HG03354 (cell line): Measurements from ENCODE around the gene GNG7.
A peak's percentile ranks its signal among the peaks of the same experiment; 100 is the strongest.
"Not testable (repeated sequence)": the region's sequence is repeated elsewhere in the genome, so short reads cannot be mapped to it uniquely, and the experiment has no call there.

Experiments used
- ATAC-seq: cut with Tn5 transposase; IDR thresholded peaks from one replicate; pipeline ENCODE4 v1.9.1; 2021; ENCODE audit warnings: mild to moderate bottlenecking; ENCODE audit not compliant: unreplicated experiment, poor library complexity, severe bottlenecking

Gene GNG7

GRCh38 chr19:2610637-2611482, 91.6 kb downstream of the GNG7 start:
- peak; percentile 50 for ATAC-seq

GRCh38 chr19:2609389-2610116, 92.9 kb downstream of the GNG7 start:
- ATAC-seq: no peak

GRCh38 chr19:2609034-2609388, 93.5 kb downstream of the GNG7 start:
- not testable (repeated sequence) for ATAC-seq

- no peak for ATAC-seq
Observed at GRCh38 chr19:2608602-2608922, 93.9 kb downstream of the GNG7 start.

GRCh38 chr19:2607712-2608601, 94.5 kb downstream of the GNG7 start:
- ATAC-seq: peak; percentile 40

- not testable (repeated sequence) for ATAC-seq
Observed at GRCh38 chr19:2606774-2607173, 95.7 kb downstream of the GNG7 start.

- ATAC-seq: not testable (repeated sequence)
Observed at GRCh38 chr19:2605889-2606288, 96.6 kb downstream of the GNG7 start.

- no peak for ATAC-seq
Observed at GRCh38 chr19:2604747-2605329, 97.7 kb downstream of the GNG7 start.

- no peak for ATAC-seq
Observed at GRCh38 chr19:2603334-2603733, 99.2 kb downstream of the GNG7 start.

GRCh38 chr19:2602391-2603181, 99.9 kb downstream of the GNG7 start:
- no peak for ATAC-seq

- ATAC-seq: no peak
Observed at GRCh38 chr19:2600914-2601870, 101.3 kb downstream of the GNG7 start.

GRCh38 chr19:2594319-2594718, 108.2 kb downstream of the GNG7 start:
- ATAC-seq: no peak

- no peak for ATAC-seq
Observed at GRCh38 chr19:2592824-2593223, 109.7 kb downstream of the GNG7 start.

GRCh38 chr19:2591537-2592291, 110.8 kb downstream of the GNG7 start:
- no peak for ATAC-seq

- ATAC-seq: no peak
Observed at GRCh38 chr19:2590630-2591399, 111.7 kb downstream of the GNG7 start.

- ATAC-seq: no peak
Observed at GRCh38 chr19:2589441-2589840, 113.1 kb downstream of the GNG7 start.
